ENCODE measurements around the gene ABCC5. TPM values are rescaled to one million over a fixed set of nuclear protein-coding genes. Genes with fewer than 3 reads are reported as not detected.
"Not testable (repeated sequence)": the region's sequence is repeated elsewhere in the genome, so short reads cannot be mapped to it uniquely, and the experiment has no call there.

ABCC5 gene
- total RNA-seq, 1 experiment from 2014 or later: 9.7 TPM

GRCh38 chr3:183884097-183884426 lies 133.6 kb downstream of the ABCC5 start:
- no peak for DNase-seq (ENCODE audit: low read depth, low spot score)
- in situ Hi-C loops (cut with HindIII; ENCODE audit: low pct_unique_long_range_greater_than_20kb, low sequenced_read_pairs): no loop called here

GRCh38 chr3:183883291-183884096 lies 134.2 kb downstream of the ABCC5 start:
- in situ Hi-C loops (cut with HindIII; ENCODE audit: low pct_unique_long_range_greater_than_20kb, low sequenced_read_pairs): no loop called here
- no peak for DNase-seq (ENCODE audit: low read depth, low spot score)

GRCh38 chr3:183880121-183880520 lies 137.6 kb downstream of the ABCC5 start:
- in situ Hi-C loops (cut with HindIII; ENCODE audit: low pct_unique_long_range_greater_than_20kb, low sequenced_read_pairs): no loop called here
- no peak for DNase-seq (ENCODE audit: low read depth, low spot score)

- in situ Hi-C loops (cut with HindIII; ENCODE audit: low pct_unique_long_range_greater_than_20kb, low sequenced_read_pairs): no loop called here
- no peak for DNase-seq (ENCODE audit: low read depth, low spot score)
Measured at GRCh38 chr3:183879243-183879642, 138.4 kb downstream of the ABCC5 start.

- in situ Hi-C loops (cut with HindIII; ENCODE audit: low pct_unique_long_range_greater_than_20kb, low sequenced_read_pairs): no loop called here
- no peak for DNase-seq (ENCODE audit: low read depth, low spot score)
Measured at GRCh38 chr3:183878071-183878470, 139.6 kb downstream of the ABCC5 start.

GRCh38 chr3:183877227-183877626 lies 140.5 kb downstream of the ABCC5 start:
- peak; percentile 96 for DNase-seq (ENCODE audit: low read depth, low spot score)
- in situ Hi-C loops (cut with HindIII; ENCODE audit: low pct_unique_long_range_greater_than_20kb, low sequenced_read_pairs): not testable (repeated sequence)

- DNase-seq (ENCODE audit: low read depth, low spot score): no peak
- in situ Hi-C loops (cut with HindIII; ENCODE audit: low pct_unique_long_range_greater_than_20kb, low sequenced_read_pairs): no loop called here
Measured at GRCh38 chr3:183875411-183875810, 142.3 kb downstream of the ABCC5 start.

GRCh38 chr3:183873914-183874313 lies 143.8 kb downstream of the ABCC5 start:
- in situ Hi-C loops (cut with HindIII; ENCODE audit: low pct_unique_long_range_greater_than_20kb, low sequenced_read_pairs): no loop called here
- no peak for DNase-seq (ENCODE audit: low read depth, low spot score)

- no peak for DNase-seq (ENCODE audit: low read depth, low spot score)
- in situ Hi-C loops (cut with HindIII; ENCODE audit: low pct_unique_long_range_greater_than_20kb, low sequenced_read_pairs): no loop called here
Measured at GRCh38 chr3:183871541-183871940, 146.1 kb downstream of the ABCC5 start.

- in situ Hi-C loops (cut with HindIII; ENCODE audit: low pct_unique_long_range_greater_than_20kb, low sequenced_read_pairs): no loop called here
Measured at GRCh38 chr3:183870563-183870962, 147.1 kb downstream of the ABCC5 start.

More at GRCh38 chr3:183870563-183870962, 147.1 kb downstream of the ABCC5 start:
- no peak for DNase-seq (ENCODE audit: low read depth, low spot score)

Small RNA genes within 50 kb of the gene (small RNA-seq; reads per million reads assigned to genes)
- 0 reads per million in 2 experiments for gene MIR4448

Other genes starting within 250 kb of the ABCC5 start
- gene MAP6D1, start 192.3 kb downstream of the ABCC5 start, total RNA-seq (2014; rRNA removed; shearing (Covaris generic)): 4.5 and 5.7 TPM in 2 replicates
- gene PARL, start 133.0 kb downstream of the ABCC5 start, total RNA-seq (2014; rRNA removed; shearing (Covaris generic)): 55.4 and 68.7 TPM in 2 replicates
- gene HTR3D, start 13.9 kb upstream of the ABCC5 start, total RNA-seq (2014; rRNA removed; shearing (Covaris generic)): not detected in 2 replicates
- not detected in 2 replicates for gene HTR3C, start 35.2 kb upstream of the ABCC5 start, total RNA-seq (2014; rRNA removed; shearing (Covaris generic))
- gene HTR3E, start 79.2 kb upstream of the ABCC5 start, total RNA-seq (2014; rRNA removed; shearing (Covaris generic)): not detected in 2 replicates
- gene EIF2B5, start 117.5 kb upstream of the ABCC5 start, total RNA-seq (2014; rRNA removed; shearing (Covaris generic)): 62.6 and 66.4 TPM in 2 replicates
- gene DVL3, start 137.5 kb upstream of the ABCC5 start, total RNA-seq (2014; rRNA removed; shearing (Covaris generic)): 29.1 and 32.0 TPM in 2 replicates
- 353 and 355 TPM in 2 replicates for gene AP2M1, start 157.0 kb upstream of the ABCC5 start, total RNA-seq (2014; rRNA removed; shearing (Covaris generic))
- 24.7 and 32.2 TPM in 2 replicates for gene ABCF3, start 168.3 kb upstream of the ABCC5 start, total RNA-seq (2014; rRNA removed; shearing (Covaris generic))
- gene VWA5B2, start 211.7 kb upstream of the ABCC5 start, total RNA-seq (2014; rRNA removed; shearing (Covaris generic)): not detected in 2 replicates
- 96.6 and 100 TPM in 2 replicates for gene ALG3, start 231.1 kb upstream of the ABCC5 start, total RNA-seq (2014; rRNA removed; shearing (Covaris generic))
- gene EEF1AKMT4, start 231.8 kb upstream of the ABCC5 start, total RNA-seq (2014; rRNA removed; shearing (Covaris generic)): 16.0 and 16.5 TPM in 2 replicates
- gene CAMK2N2, start 243.7 kb upstream of the ABCC5 start, total RNA-seq (2014; rRNA removed; shearing (Covaris generic)): 0.35 and 0.77 TPM in 2 replicates